Endodermal cell (in vitro differentiated cells): ENCODE results near the gene CYP2D6. TPM values are rescaled to one million over a fixed set of nuclear protein-coding genes. Genes with fewer than 3 reads are reported as not detected.

ENCODE experiments used
- DNase-seq: peaks from one replicate; pipeline ENCODE4 v3.0.0-alpha.2; 2017
- H3K27ac ChIP-seq: 2 replicates; pipeline ENCODE4 v1.5.1; 2013; ENCODE audit warnings: mild to moderate bottlenecking, low read depth, low read length, moderate library complexity
- H3K27me3 ChIP-seq: 2 replicates; pipeline ENCODE4 v1.6.1; 2013; ENCODE audit warnings: mild to moderate bottlenecking, low read length, moderate library complexity; ENCODE audit not compliant: insufficient read depth, control insufficient read depth, poor library complexity, severe bottlenecking
- H3K36me3 ChIP-seq: 2 replicates; pipeline ENCODE4 v1.7.0; 2013; ENCODE audit warnings: mild to moderate bottlenecking, low read length, moderate library complexity; ENCODE audit not compliant: control insufficient read depth, insufficient read depth
- H3K4me1 ChIP-seq: one replicate; pipeline ENCODE4 v1.7.0; 2013; ENCODE audit warnings: low read length; ENCODE audit not compliant: control insufficient read depth, insufficient read depth
- H3K4me3 ChIP-seq: 2 replicates; pipeline ENCODE4 v1.5.1; 2013; ENCODE audit warnings: mild to moderate bottlenecking, low read length, moderate library complexity
- H3K9ac ChIP-seq: 2 replicates; pipeline ENCODE4 v1.6.1; 2013; ENCODE audit warnings: mild to moderate bottlenecking, low read length, moderate library complexity; ENCODE audit not compliant: poor library complexity, severe bottlenecking; ENCODE audit errors: extremely low read depth
- H3K9me3 ChIP-seq: 2 replicates; pipeline ENCODE4 v1.6.1; 2013; ENCODE audit warnings: mild to moderate bottlenecking, low read length, moderate library complexity; ENCODE audit not compliant: control insufficient read depth
- H3K27ac Mint-ChIP-seq: 2 replicates; pipeline ENCODE4 v1.8.0; 2020; ENCODE audit warnings: mixed read lengths
- H3K27me3 Mint-ChIP-seq: 2 replicates; pipeline ENCODE4 v1.8.0; 2021; ENCODE audit warnings: mild to moderate bottlenecking, mixed read lengths; ENCODE audit not compliant: insufficient read depth
- H3K36me3 Mint-ChIP-seq: 2 replicates; pipeline ENCODE4 v1.8.0; 2020; ENCODE audit warnings: low read depth, mixed read lengths
- H3K4me1 Mint-ChIP-seq: 2 replicates; pipeline ENCODE4 v1.8.0; 2020; ENCODE audit warnings: mixed read lengths
- H3K4me3 Mint-ChIP-seq: 2 replicates; pipeline ENCODE4 v1.8.0; 2020; ENCODE audit warnings: mild to moderate bottlenecking, moderate library complexity, mixed read lengths
- H3K9me3 Mint-ChIP-seq: 2 replicates; pipeline ENCODE4 v1.8.0; 2020; ENCODE audit warnings: mild to moderate bottlenecking, mixed read lengths
- CTCF ChIP-seq: fragments of 200-600 bp; sonication (generic); conservative IDR thresholded peaks from 2 replicates; pipeline ENCODE4 v1.5.0; 2021; ENCODE audit warnings: antibody characterized with exemption, mild to moderate bottlenecking
- WGBS, 2 experiments: methylation state at CpG; one replicate each; pipeline versions ENCODE4 v1.1.5 to v1.1.7; 2013; ENCODE audit warnings: missing lambda C conversion rate in 2 of 2, mixed read lengths in 1 of 2; ENCODE audit not compliant: insufficient coverage in 1 of 2, insufficient read length in 1 of 2; 5-methylcytosine and 5-hydroxymethylcytosine counted together
- total RNA-seq, 2 donors: library from RNA; stranded (reverse); fragmentation: NEBNext Ultra II Directional in 1 of 2; extraction: Animal tissue kit (Norgen Biotek cat#: 25700) in 1 of 2; gene quantifications; 2 replicates in 1 of 2; 3 replicates in 1 of 2; pipeline ENCODE4 v1.2.1, GENCODE V29; 2021

The CYP2D6 gene
- total RNA-seq, 2 donors from 2014 or later = 5.6 to 10.9 TPM

GRCh38 chr22:42168476-42168875 lies 37.9 kb upstream of the CYP2D6 start:
- WGBS, 2 experiments = 95 to 100% methylated on average over 4 to 15 of the region's 15 CpGs
- Histone ChIP-seq H3K27me3 (no peaks in the 10 kb centered on the region), H3K4me3 (no peak overlapping the region), H3K36me3 (peaks cover 55% of the 10 kb centered on the region), H3K27ac (no peak overlapping the region), H3K9ac (no peak overlapping the region), H3K9me3 (no peaks in the 10 kb centered on the region), H3K4me1 (peaks cover 23% of the 10 kb centered on the region)
- H3K27ac Mint-ChIP-seq = no peak overlapping the region
- H3K4me1 Mint-ChIP-seq = peaks cover 40% of the 10 kb centered on the region
- TF ChIP-seq CTCF = no peak
- H3K27me3 Mint-ChIP-seq = no peaks in the 10 kb centered on the region
- H3K4me3 Mint-ChIP-seq = no peak overlapping the region
- H3K9me3 Mint-ChIP-seq = no peaks in the 10 kb centered on the region
- DNase-seq = no peak
- H3K36me3 Mint-ChIP-seq = peaks cover 37% of the 10 kb centered on the region

- H3K27ac Mint-ChIP-seq = peak overlapping the region; percentile 64
- TF ChIP-seq CTCF = no peak
- H3K36me3 ChIP-seq = peaks cover 68% of the 10 kb centered on the region
- no peak overlapping the region for H3K4me3 Mint-ChIP-seq
- no peak overlapping the region for H3K9ac ChIP-seq
- peaks cover 14% of the 10 kb centered on the region for H3K4me1 ChIP-seq
- no peak overlapping the region for H3K4me3 ChIP-seq
- H3K4me1 Mint-ChIP-seq = peaks cover 27% of the 10 kb centered on the region
- H3K27ac ChIP-seq = no peak overlapping the region
- H3K27me3 Mint-ChIP-seq = no peaks in the 10 kb centered on the region
- DNase-seq = no peak
- WGBS, 2 experiments = 89 to 90% methylated on average over 8 to 10 of the region's 10 CpGs
- no peaks in the 10 kb centered on the region for H3K9me3 Mint-ChIP-seq
- H3K27me3 ChIP-seq = no peaks in the 10 kb centered on the region
- peaks cover 40% of the 10 kb centered on the region for H3K36me3 Mint-ChIP-seq
- H3K9me3 ChIP-seq = no peaks in the 10 kb centered on the region
Observed at GRCh38 chr22:42167066-42167465, 36.5 kb upstream of the CYP2D6 start.

GRCh38 chr22:42164901-42165300 lies 34.3 kb upstream of the CYP2D6 start:
- no peaks in the 10 kb centered on the region for H3K9me3 Mint-ChIP-seq
- WGBS, 2 experiments = 90 to 96% methylated on average over 5 of the region's 5 CpGs
- H3K27ac ChIP-seq = no peak overlapping the region
- no peaks in the 10 kb centered on the region for H3K27me3 Mint-ChIP-seq
- H3K36me3 Mint-ChIP-seq = peaks cover 43% of the 10 kb centered on the region
- no peak overlapping the region for H3K9ac ChIP-seq
- H3K9me3 ChIP-seq = no peaks in the 10 kb centered on the region
- DNase-seq = no peak
- H3K4me1 Mint-ChIP-seq = peaks cover 11% of the 10 kb centered on the region
- H3K36me3 ChIP-seq = peaks cover 71% of the 10 kb centered on the region
- no peak overlapping the region for H3K4me3 ChIP-seq
- peak overlapping the region; percentile 42 for H3K27ac Mint-ChIP-seq
- H3K4me3 Mint-ChIP-seq = no peak overlapping the region
- no peak for TF ChIP-seq CTCF
- H3K4me1 ChIP-seq = no peaks in the 10 kb centered on the region
- no peaks in the 10 kb centered on the region for H3K27me3 ChIP-seq
